NCI-H2107 treated with DMSO at 0.1 percent for 48 hours (cell line): ENCODE results near the gene VPS11.
"Not testable (repeated sequence)": the region's sequence is repeated elsewhere in the genome, so short reads cannot be mapped to it uniquely, and the experiment has no call there.

Experiments
- DNase-seq: peaks from one replicate; lab custom pipeline; 2025; ENCODE audit not compliant: unreplicated experiment; lab: John Stamatoyannopoulos, UW

VPS11 gene

DNA sequence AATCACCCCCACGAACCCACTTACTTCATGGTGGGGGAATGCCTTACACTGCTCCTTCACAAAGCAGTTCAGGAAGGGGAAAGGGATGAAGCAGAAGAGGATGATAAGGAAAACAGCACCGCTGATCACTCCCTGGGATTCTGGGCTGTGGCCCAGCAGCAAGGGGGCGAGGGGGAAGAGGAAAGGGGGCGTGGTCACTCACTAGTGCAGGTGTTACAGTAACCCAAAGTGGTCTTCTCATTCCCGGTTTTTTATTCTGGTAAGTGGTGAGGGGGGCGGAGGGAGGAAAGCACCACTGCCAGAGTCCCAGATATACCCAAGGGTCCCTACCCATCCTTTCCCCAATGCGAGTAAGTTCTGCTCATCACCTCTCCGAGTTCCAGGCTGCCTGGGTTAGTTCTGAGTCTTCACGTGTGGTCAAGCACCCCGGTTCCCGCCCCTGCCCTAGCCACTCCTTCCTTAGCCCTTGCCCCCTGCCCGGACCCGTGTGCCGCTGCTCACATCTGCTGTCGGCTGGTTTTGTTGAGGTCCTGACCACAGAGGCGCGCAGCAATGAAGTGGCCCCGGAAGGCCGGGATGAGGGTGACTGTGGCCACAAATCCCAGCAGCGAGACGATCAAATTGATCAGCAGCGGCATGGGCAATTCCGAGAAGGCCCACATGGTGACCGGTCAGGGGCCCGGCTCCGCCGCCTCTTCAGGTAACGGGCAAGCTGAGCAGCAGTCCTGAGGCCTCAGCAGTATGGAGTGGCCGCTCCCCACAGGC is 33.6 kb downstream of the VPS11 start:
- DNase-seq: no peak

DNA sequence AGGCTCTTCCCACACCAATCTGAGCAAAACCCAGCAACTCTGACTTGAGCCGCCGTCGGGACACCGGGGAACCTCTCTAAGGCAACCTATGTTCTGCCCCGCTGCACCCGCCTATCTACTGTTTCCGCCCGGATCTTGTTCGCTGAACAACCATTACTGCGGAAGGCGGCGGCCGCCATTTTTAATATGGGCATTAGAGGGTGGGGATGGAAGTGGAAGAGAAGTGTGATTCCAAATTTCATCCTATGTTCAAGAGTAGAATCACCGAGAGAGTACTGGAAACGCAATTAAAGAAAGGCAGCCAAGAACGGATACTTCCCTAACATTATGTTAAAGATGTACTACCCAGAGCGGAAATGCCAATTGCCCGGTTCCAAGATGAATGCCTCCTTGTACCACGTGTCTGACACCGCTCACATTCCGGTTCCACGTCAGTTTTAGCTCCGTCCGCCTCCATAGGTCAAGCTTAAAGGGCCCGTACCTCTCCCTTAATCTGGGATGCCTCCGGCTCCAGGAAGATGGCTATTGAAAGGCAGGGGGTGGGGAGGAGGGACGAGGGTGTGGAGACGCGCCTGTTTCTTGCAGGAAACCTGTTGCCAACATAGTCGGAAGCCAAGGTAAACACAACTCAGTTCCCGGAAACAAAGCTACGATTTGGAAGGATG is 34.3 kb downstream of the VPS11 start, which contains the start of gene DPAGT1:
DPAGT1 (minus strand) TSS at position 95 of the 665 bp plus-strand sequence. CDS start 198 bp downstream, outside the sequence.
- DNase-seq: peak; percentile 97

DNA sequence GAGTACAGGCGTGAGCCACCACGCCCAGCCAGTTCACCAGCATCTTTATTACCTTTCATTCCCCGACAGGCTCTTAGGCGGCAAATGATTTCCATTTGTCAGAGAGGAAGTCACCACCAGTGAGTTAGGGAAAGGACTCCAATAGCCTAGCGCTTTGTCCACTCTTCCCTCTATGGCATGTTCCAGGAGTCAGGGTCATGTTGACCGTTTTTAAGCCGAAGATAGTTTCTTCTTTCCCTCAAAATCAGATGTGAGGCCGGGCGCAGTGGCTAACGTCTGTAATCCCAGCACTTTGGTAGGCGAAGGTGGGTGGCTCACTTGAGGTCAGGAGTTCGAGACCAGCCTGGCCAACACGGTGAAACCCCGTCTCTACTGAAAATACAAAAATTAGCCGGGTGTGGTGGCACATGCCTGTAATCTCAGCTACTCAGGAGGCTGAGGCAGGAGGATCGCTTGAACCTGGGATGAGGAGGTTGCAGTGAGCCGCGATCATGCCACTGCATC is 35.6 kb downstream of the VPS11 start:
- DNase-seq: not testable (repeated sequence)

GRCh38 chr11:119103793-119104192 is 36.2 kb downstream of the VPS11 start:
- DNase-seq: peak; percentile 52

GRCh38 chr11:119106564-119107537 is 39.2 kb downstream of the VPS11 start, which contains the start of gene C2CD2L:
Gene C2CD2L, plus strand, starts transcription at chr11:119107344. Its CDS starts 398 bp downstream, at chr11:119107742.
- peak; percentile 56 for DNase-seq

- DNase-seq: no peak
Measured at GRCh38 chr11:119107538-119108145, 40.0 kb downstream of the VPS11 start.

GRCh38 chr11:119108146-119108856 is 40.7 kb downstream of the VPS11 start:
- peak; percentile 35 for DNase-seq

DNA sequence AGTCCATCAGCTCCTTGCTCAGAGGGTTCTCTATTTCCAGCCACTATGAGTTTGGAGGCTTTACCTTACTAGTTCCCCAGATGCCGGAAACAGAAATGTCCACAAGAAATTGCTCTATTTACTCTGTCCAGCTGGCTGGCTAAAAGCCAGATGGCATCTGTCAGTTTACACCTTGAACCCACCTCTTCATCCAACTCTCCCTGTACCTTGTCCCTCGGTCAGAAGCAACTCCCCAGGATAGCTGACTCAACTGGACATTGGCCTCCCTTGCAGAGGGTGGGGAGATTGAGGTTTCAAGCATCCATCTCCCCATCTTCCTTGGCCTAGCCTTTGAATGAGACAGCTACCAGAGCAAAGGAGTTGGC is 41.2 kb downstream of the VPS11 start:
- DNase-seq: no peak

GRCh38 chr11:119109843-119110242 is 42.2 kb downstream of the VPS11 start:
- DNase-seq: no peak

DNA sequence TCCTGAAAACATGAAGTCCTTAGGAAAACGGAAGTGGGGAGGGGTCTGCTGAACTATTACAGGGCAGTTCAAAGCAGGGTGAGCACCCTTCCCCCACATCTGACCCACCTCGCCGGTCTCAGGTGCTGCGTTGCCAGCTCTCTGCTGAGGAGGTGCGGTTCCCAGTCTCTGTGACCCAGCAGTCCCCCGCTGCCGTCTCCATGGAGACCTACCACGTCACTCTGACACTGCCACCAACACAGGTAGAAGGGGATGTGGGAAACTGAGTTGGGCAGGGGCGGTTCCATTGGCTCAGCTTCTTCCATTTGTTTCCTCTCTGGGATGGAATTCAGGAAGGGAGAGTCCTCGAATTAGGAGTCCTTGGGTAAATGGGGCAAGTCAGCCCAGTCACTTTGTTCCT is 42.8 kb downstream of the VPS11 start:
- DNase-seq: no peak

DNA sequence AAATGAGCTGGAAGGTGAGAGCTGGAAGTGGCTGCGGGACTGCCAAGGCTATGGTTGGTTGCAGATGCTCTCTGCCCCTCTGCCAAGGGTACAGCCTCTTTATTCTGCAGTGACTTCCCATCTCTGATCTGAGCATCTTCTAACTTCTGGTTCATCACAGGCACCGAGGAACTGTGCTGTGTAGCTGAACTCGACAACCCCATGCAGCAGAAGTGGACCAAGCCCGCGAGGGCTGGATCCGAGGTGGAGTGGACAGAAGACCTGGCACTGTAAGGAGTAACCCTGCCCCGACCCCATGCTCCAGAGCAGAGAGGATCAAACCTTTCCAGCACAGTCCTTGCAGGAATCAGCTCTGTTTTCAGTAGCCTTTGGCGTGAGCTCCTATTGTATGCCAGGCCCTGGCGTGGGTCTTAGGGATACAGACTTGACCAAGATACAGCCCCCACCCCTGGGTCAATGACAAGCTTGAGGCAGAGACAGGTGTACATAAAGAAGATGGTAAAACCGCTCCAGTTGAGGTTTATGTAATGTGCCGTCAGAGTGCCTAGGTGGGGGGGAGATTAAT is 43.8 kb downstream of the VPS11 start:
- no peak for DNase-seq

- no peak for DNase-seq
Measured at GRCh38 chr11:119112314-119113020, 44.8 kb downstream of the VPS11 start.

- DNase-seq: no peak
Measured at GRCh38 chr11:119113716-119114115, 46.1 kb downstream of the VPS11 start.

DNA sequence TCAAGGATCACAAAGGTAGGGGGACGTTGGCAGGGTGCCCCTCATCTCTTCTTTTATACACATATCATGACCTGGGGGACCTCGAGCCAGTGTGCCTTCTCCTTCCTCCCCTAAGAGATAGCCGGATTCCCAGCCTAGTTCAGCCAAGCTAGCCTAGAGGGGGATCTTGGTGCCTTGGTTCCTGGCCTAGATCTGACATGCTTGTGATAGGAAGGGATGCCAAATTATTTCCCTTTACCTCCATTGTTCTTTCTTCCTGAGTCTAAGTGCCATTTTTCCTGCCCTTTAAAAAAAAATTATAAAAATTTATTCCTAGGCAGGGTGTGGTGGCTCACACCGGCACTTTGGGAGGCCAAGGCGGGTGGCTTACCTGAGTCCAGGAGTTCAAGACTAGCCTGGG is 46.7 kb downstream of the VPS11 start:
- no peak for DNase-seq

DNA sequence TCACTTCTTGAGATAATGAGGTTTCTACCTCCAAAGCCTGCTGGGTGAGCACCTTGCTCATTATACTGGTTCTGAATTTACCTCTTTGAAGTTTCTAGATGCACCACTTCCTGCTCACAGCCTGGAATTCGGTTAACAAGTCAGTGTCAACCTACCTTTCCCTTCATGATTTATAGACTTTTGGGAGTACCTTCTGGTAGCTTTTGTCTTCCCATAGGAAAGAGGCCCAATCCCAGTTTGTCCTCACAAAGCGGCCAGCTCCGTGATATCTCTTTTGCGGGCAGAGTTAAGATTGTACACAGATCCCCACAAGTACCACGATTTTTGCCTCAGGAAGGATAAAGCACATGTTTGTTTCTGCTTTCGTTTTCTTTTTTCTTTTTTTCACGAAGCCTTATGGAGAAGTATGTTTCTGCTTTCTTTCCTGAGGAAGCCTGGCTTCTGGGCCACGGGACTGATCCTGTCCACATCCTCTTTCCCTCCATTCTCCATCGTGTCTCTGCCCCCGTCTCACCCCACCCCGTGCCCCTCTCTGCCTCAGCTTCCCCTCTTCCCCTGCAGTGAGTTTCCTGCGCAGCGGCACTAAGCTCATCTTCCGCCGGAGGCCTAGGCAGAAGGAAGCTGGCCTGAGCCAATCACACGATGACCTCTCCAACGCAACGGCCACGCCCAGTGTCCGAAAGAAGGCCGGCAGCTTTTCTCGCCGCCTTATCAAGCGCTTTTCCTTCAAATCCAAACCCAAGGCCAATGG is 48.0 kb downstream of the VPS11 start:
- no peak for DNase-seq

GRCh38 chr11:119116235-119116594 is 48.6 kb downstream of the VPS11 start:
- no peak for DNase-seq

DNA sequence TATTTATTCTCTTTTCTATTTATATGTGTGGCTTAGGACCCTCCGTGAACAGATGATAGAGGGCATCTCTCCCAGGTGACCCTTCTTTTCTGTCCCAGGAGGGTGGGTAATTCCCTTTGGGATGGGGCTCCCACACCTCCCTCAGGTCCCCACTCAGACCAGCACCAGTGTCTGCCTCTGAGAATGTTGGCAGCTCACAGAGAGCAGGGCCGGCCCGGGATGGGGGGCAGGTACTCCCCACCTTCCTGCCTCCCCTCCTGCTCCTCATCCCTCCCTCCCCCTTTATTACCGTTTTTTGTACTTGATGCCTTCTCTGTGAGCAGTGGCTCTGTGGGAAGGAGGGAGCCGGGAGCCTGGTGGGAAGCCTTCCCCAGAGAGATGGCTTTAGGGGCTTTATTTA is 49.0 kb downstream of the VPS11 start:
- DNase-seq: no peak

DNA sequence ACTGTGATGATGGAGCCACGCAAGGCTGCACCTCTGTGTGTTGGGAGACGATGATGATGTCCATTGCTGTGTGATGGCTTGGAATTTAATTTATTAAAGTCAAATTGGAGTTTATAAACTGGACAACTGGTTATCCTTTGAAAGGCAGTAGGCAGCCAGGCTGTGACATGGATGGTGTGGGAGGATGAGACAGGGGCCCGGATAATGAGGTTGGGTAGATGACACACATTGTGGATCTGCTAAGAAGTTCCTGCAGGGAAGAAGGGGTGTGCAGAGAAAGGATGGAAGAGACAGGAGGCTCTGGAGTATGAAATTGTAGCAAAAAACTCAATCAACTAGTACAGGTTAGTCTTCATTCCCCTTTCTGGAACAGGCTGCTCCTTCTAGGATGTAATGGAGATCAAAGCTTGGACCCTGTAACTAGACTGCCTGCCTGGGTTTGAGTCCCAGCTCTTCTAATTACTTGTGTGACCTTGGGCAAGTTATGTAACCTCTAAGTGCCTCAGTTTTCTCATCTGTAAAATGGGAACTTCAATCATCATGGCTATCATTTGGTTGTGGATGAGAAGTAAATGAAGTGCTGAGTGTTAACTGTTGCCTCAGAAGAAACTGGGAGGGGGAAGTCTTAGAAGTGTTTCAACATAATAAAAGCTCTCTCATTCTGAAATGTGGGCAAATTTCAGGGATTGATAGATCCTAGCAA is 49.5 kb downstream of the VPS11 start:
- no peak for DNase-seq
